HG03457 (cell line): ENCODE data around the gene ALKBH3.

Experiments
- ATAC-seq: cut with Tn5 transposase; IDR thresholded peaks from one replicate; pipeline ENCODE4 v1.9.1; 2021; ENCODE audit warnings: moderate number of reproducible peaks; ENCODE audit not compliant: unreplicated experiment

Gene ALKBH3

GRCh38 chr11:43936076-43936475, 55.4 kb downstream of the ALKBH3 start:
- no peak for ATAC-seq

- no peak for ATAC-seq
These were observed 57.1 kb downstream of the ALKBH3 start for GRCh38 chr11:43937434-43938411.

- ATAC-seq = no peak
These were observed 60.8 kb downstream of the ALKBH3 start for GRCh38 chr11:43941257-43941994.

DNA sequence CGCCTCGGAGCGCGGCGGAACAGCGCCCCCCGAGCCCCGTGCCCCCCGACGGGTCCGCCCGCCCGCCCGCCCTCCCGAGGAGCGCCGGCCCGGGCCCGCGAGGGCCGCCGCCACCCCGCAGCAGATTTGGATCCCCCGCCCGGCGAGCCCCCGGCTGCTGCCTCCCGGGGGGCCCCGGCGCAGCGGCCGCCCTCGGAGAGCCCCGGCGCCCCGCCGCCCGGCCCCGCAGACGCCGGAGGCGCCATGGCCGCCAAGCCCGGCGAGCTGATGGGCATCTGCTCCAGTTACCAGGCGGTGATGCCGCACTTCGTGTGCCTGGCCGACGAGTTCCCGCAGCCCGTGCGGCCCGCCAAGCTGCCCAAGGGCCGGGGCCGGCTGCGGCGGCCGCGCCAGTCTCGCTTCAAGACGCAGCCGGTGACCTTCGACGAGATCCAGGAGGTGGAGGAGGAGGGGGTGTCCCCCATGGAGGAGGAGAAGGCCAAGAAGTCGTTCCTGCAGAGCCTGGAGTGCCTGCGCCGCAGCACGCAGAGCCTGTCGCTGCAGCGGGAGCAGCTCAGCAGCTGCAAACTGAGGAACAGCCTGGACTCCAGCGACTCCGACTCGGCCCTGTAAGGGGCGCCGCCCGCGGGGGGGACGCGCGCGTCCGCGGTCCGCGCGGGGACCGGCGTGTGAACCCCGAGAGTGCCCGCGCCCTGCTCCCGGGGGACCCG, 62.2 kb downstream of the ALKBH3 start:
- ATAC-seq = no peak

GRCh38 chr11:43943372-43943930, 62.8 kb downstream of the ALKBH3 start:
- ATAC-seq = no peak

- ATAC-seq = no peak
These were observed 63.5 kb downstream of the ALKBH3 start for GRCh38 chr11:43943931-43944751.

DNA sequence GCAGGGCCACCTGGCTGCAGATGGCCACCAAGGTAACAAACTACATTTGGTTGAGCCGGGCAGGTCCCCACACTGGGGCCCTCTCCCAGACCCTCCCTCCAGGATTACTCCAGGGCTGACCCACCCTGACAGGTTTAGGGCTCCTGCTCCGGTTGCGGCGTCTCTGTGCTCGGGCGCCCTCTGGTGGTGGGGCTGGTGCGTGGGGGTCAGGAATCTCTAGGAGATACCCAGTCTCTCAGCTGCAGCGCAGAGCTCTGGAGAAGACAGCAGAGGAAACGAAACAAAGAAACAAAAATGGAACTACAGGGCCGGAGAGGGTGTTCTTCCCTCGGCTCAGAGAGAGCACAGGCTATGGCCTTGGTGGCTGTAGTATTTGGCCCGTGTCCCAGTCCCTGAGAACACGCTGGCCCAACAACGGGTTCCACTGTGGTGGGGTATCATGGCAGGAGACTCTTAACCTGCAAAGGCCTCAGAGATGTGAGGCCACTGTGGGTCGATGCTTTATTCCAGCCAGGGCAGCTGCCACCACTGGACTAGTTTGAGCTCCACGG, 64.2 kb downstream of the ALKBH3 start:
- ATAC-seq = no peak

DNA sequence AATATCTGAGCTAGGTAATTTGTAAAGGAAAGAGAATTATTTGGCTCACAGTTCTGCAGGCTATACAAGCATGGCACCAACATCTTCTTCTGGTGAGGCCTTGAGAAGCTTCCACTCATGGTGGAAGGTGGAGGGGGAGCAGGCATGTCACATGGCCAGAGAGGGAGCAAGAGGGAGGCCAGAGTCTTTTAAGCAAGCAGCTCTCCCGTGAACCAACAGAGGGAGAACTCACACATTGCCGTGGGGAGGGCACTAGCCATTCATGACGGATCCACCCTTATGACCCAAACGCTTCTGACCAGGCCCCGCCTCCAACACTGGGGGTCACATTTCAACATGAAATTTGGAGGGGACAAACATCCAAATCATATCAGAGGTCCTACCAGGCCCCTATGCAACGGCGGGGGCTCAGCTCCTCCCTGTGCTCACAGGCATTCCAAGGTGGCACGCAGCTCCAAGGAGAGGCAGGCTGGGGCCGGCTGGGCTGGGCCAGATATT, 66.4 kb downstream of the ALKBH3 start:
- no peak for ATAC-seq

GRCh38 chr11:43947815-43948214, 67.2 kb downstream of the ALKBH3 start:
- no peak for ATAC-seq

GRCh38 chr11:43948341-43949225, 68.0 kb downstream of the ALKBH3 start:
- ATAC-seq = no peak

DNA sequence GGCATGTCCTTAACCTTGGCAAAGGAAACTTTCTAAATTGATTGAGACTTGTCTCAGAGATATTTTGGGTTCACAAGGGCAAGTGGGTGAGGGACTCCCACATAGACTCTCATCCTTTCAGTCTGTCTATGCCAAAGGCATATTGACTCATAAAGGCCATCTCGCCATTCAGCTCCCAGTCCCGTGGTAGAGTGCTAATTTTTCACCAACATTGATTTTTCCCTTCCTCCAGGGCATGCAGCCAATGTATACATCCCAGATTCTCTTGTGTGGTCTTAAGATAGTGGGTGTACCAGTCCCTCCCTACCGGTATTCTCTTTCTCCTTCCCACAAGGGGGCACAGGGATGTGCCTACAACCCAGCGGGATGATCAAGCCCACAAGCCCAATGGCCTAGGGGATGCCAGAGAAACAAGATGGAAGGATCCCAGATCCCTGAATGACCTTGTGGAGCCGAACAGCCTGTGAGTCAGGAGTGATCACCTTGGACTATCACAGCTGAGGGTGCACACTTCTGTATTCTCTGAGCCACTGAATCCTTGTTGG, 69.8 kb downstream of the ALKBH3 start:
- ATAC-seq = no peak

GRCh38 chr11:43951231-43951630, 70.6 kb downstream of the ALKBH3 start:
- no peak for ATAC-seq

GRCh38 chr11:43952020-43952400, 71.4 kb downstream of the ALKBH3 start:
- ATAC-seq = no peak

DNA sequence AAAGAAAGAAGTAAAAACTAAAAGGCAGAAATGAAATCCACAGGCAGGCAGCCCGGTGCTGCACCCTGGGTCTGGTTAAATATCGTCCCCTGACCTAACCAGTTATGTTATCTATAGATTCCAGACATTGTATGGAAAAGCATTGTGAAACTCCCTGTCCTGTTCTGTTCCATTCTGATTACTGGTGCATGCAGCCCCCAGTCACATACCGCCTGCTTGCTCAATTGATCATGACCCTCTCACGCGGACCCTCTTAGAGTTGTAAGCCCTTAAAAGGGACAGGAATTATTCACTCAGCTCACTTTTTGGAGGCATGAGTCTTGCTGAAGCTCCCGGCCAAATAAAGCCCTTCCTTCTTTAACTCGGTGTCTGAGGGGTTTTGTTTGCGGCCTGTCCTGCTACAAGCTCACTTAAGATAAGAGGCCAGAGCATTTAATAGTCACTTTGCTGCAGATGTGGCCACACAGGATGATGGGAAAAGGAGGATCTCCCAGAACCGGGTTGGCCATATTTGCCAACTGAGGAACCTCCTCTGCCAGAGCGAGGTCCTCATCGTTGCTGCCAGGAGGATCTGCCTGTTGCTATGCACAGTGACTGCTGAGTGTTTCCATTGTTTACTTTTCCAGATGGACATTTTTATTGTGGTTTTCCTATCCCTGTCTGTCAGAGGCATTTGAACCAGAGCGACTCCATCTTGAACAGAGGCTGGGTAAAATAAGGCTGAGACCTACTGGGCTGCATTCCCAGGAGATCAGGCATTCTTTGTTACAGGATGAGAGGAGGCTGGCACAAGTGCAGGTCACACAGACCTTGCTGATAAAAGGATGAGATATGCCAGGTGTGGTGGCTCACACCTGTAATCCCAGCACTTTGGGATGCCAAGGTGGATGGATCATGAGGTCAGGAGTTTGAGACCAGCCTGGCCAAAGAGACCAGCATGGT, 72.0 kb downstream of the ALKBH3 start:
- ATAC-seq = no peak

DNA sequence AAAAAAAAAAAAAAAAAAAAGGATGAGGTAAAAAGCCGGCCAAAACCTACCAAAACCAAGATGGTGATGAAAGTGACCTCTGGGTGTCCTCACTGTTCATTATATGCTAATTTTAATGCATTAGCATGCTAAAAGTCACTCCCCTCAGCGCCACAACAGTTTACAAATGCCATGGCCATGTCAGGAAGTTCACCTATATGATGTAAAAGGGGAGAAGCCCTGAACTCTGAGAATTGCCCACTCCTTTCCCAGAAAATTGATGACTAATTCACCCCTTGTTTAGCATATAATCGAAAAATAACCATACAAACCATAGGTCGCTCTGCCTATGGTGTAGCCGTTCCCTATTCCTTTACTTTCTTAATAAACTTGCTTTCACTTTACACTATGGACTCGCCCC, 72.9 kb downstream of the ALKBH3 start:
- ATAC-seq = no peak

- no peak for ATAC-seq
These were observed 73.6 kb downstream of the ALKBH3 start for GRCh38 chr11:43954241-43954640.

DNA sequence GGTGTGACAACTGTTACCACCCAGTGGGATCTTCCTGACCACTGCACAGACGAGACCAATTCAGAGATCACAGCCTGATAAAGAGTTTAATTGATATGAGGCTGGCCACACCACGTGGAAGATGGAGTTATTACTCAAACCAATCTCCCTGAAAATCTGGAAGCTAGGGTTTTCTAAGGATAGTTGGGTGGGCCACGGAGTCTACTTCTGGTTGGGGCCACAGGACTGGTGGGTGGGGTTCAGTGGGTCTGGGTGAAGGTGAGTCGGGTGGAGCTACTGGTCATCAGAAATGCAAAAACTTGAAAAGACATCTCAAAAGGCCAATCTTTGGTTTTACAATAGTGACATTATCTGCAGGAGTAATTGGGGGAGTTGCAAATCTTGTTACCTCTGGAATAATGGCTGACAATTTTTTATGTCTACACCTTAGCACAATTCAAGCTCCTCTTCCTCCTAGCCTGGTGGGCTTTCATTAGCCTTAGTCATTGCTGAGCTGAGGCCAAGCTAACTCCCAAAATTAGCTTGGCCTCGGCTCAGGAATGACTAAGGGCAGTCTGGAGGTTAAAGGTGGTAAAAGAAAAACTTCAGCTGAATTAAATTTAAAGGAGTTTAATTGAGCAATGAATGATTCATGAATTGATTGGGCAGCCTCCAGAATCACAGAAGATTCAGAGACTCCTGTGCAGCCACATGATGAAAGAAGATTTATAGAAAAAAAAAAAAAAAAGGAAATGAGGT, 74.9 kb downstream of the ALKBH3 start:
- ATAC-seq = no peak
